Left lung (tissue), 10 donors: ENCODE data around the gene SP9. TPM values are rescaled to one million over a fixed set of nuclear protein-coding genes. Genes with fewer than 3 reads are reported as not detected.
A peak's percentile ranks its signal among the peaks of the same experiment; 100 is the strongest.

ENCODE experiments used
- ATAC-seq: fragments of 200-7000 bp; cut with Tn5 transposase; one replicate; pipeline ENCODE4 v1.9.1; 2020; ENCODE audit warnings: moderate library complexity
- DNase-seq, 4 donors: peaks; one replicate each; pipeline ENCODE4 v3.0.0-alpha.2; 2013 to 2020
- H3K27ac ChIP-seq, 2 donors: fragments of 200-600 bp; sonication (generic) in 1 of 2; one replicate each; pipeline versions ENCODE4 v1.5.0 to v1.8.0; 2020 to 2021
- H3K27me3 ChIP-seq, 2 donors: fragments of 200-600 bp; sonication (generic) in 1 of 2; one replicate each; pipeline versions ENCODE4 v1.5.0 to v1.8.0; 2020 to 2021
- H3K36me3 ChIP-seq, 2 donors: fragments of 200-600 bp; sonication (generic) in 1 of 2; one replicate each; pipeline versions ENCODE4 v1.5.0 to v1.8.0; 2020 to 2021
- H3K4me1 ChIP-seq, 2 donors: fragments of 200-600 bp; one replicate each; pipeline ENCODE4 v1.8.0; 2021
- H3K4me3 ChIP-seq, 2 donors: fragments of 200-600 bp; sonication (generic) in 1 of 2; one replicate each; pipeline versions ENCODE4 v1.5.0 to v1.8.0; 2020 to 2021; ENCODE audit warnings: mild to moderate bottlenecking in 1 of 2
- H3K9me3 ChIP-seq, 2 donors: fragments of 200-600 bp; sonication (generic) in 1 of 2; one replicate each; pipeline versions ENCODE4 v1.5.0 to v1.8.0; 2020 to 2021
- CTCF ChIP-seq, 2 donors: fragments of 200-600 bp; sonication (generic) in 1 of 2; IDR thresholded peaks; one replicate each; pipeline versions ENCODE4 v1.5.0 to v1.8.0; 2021; ENCODE audit warnings: antibody characterized with exemption in 2 of 2
- intact Hi-C, 2 donors: fragments of 100-400 bp; cut with DNase I; formaldehyde crosslinking; loops; one replicate each; pipeline versions ENCODE4 v1.11.2 to v1.14.2; 2022
- polyA plus RNA-seq, 6 donors: library from polyadenylated mRNA; unstranded; fragments of 120-200 nt; gene quantifications; one replicate each; pipeline ENCODE4 v1.2.1, GENCODE V29; 2013; ENCODE audit not compliant: insufficient read length in 6 of 6
- total RNA-seq, 2 donors: library from RNA; stranded (reverse); fragmentation: NEBNext Ultra II Directional; extraction: Animal tissue kit (Norgen Biotek cat#: 25700); gene quantifications; one replicate each; pipeline ENCODE4 v1.2.1, GENCODE V29; 2021
- donor health status: DM: no; HTN: yes; CAD: no.
- donor health status: DM: no; HTN: no; CAD: no.

Gene SP9
- total and polyA plus RNA-seq, 8 donors = not detected

GRCh38 chr2:174336501-174337336, 2.0 kb downstream of the SP9 start:
- Histone ChIP-seq H3K27ac (no peak overlapping the region), H3K9me3 (no peaks in the 10 kb centered on the region), H3K36me3 (no peaks in the 10 kb centered on the region), H3K27me3 (peaks cover 99 to 100% of the 10 kb centered on the region in 2 donors), H3K4me3 (peak overlapping the region; percentile 9 to 36), H3K4me1 (peaks cover 27 to 73% of the 10 kb centered on the region in 2 donors)
- intact Hi-C loops = no loop called here
- ATAC-seq = peak; percentile 78
- DNase-seq = peak in 2 of 4 donors; percentile 36 to 86
- TF ChIP-seq CTCF (IDR thresholded peaks at IDR 0.05) = no peak

DNA sequence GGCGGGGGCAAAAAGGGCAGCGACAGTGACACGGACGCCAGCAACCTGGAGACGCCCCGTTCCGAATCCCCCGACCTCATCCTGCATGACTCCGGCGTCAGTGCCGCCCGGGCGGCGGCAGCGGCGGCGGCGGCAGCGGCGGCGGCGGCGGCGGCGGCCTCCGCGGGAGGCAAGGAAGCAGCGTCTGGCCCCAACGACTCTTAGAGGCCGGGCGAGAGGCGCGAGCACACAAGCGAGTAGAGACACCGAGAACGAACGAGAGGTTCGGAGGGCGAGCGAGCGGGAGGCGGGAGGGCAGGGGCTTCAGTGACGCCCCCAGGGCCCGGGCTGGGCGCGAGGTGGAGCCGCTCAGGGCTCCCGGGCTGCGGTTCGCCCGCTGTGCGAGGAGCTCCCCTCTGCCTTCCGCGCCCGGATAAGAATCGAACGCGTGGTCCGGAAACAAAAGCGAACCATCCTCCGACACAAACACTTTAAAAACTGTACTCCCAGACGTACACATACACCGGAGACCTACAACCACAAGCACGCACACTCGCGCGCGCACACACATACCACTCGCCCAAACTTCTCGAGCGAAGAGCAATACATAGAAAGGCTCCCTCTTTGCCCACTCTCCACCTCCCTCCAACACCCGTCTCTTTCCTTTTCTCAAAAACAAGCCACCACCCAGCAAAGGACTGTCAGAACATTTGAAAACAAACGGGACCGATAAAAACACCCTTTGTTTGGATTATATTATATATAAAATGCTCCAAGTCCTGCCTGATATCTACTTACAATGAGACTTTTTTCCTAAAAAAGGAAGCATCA, 2.8 kb downstream of the SP9 start:
- H3K36me3 ChIP-seq = no peaks in the 10 kb centered on the region
- intact Hi-C loops = no loop called here
- H3K27me3 ChIP-seq = peaks cover 99 to 100% of the 10 kb centered on the region in 2 donors
- no peak for ATAC-seq
- H3K27ac ChIP-seq = no peak overlapping the region
- TF ChIP-seq CTCF (IDR thresholded peaks at IDR 0.05) = no peak
- peaks cover 33 to 80% of the 10 kb centered on the region in 2 donors for H3K4me1 ChIP-seq
- no peaks in the 10 kb centered on the region for H3K9me3 ChIP-seq
- DNase-seq = peak in 2 of 4 donors; percentile 33
- peak overlapping the region; percentile 9 to 36 for H3K4me3 ChIP-seq

DNA sequence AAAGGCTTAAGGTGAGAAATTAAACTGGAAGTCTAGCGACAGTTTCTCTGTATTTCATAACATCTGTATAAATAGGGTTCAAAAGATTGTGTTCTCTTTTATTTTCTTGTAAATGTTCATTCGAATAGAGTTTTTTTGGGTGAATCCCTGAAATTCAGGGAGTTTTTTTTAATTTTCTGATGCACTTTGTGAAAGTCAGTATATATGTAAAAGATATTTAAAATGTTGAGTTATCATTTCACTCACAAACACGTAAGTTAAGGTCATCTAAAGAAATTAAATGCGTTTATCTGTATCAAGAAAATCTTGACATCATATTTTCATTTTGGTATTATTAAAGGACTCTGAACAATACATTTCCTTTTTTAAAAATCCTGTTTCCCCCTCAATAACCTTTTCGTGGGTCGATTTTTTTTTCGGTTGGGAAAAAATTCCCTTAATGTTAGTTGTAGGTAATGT, 3.4 kb downstream of the SP9 start:
- Histone ChIP-seq H3K27me3 (peaks cover 99 to 100% of the 10 kb centered on the region in 2 donors), H3K36me3 (no peaks in the 10 kb centered on the region), H3K9me3 (no peaks in the 10 kb centered on the region), H3K4me3 (no peak overlapping the region), H3K4me1 (peaks cover 33 to 76% of the 10 kb centered on the region in 2 donors), H3K27ac (no peak overlapping the region)
- TF ChIP-seq CTCF (IDR thresholded peaks at IDR 0.05) = no peak
- no peak for ATAC-seq
- DNase-seq = peak in 1 of 4 donors; percentile 18
- intact Hi-C loops = no loop called here

DNA sequence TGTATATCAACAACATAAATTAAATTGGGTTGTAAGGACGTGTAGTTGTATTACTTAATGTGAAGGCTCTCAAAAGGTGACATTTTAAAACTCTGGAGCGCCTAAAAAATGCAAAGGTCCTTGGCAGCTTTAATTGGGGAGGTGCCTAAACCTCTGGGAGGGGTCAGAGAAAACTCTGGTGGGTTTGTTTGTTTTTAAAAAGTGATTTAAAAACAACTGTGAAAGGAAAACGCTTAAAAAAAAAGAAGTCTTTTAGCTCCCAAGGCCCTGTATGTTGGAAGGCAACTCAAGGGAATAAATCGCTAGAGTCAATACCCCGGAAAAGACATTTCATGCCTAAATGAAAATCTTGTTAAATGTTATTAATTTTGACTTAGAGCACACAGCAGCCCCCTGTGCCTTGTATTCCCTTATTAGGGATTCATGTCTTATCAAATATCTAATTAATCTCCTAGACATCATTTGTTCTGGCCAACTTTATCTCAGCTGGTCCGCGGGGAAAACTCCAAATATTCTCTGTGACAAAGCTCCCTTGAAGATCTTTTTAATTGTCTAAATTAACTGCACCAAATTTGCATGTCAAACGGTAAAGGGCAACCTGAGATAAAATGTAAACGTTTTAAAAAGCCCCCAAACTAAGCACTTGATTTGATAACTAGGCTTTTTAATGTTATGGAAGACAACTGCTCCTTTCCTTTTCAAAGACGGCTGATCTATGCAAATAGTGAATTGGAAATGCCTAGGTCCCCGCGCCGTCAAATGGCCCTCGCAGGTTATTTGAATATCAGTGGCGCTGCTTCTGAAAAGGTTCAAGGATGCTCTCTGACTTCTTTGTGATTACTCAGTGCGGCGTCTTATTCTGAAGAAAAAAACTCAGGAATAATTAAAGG, 4.2 kb downstream of the SP9 start:
- Histone ChIP-seq H3K4me3 (no peak overlapping the region), H3K27ac (no peak overlapping the region), H3K9me3 (no peaks in the 10 kb centered on the region), H3K4me1 (peaks cover 33 to 69% of the 10 kb centered on the region in 2 donors), H3K27me3 (peaks cover 99 to 100% of the 10 kb centered on the region in 2 donors), H3K36me3 (no peaks in the 10 kb centered on the region)
- DNase-seq = peak in 2 of 4 donors; percentile 12 to 30
- no peak for TF ChIP-seq CTCF (IDR thresholded peaks at IDR 0.05)
- intact Hi-C loops = no loop called here
- no peak for ATAC-seq
